ENCODE measurements around the gene CTNNA3.

- TF ChIP-seq CTCF (conservative IDR thresholded peaks at IDR 0.05 in 1 of 2, IDR thresholded peaks at IDR 0.05 in 1 of 2; ENCODE audit: extremely low read depth in 1 of 2, insufficient read depth in 1 of 2, low read depth in 1 of 2, low read length in 2 of 2): no peak
- no peak for TF ChIP-seq EZH2 (IDR thresholded peaks at IDR 0.05; ENCODE audit: borderline replicate concordance, low read length)
Measured at GRCh38 chr10:67151471-67151870, 544.5 kb downstream of the CTNNA3 start.

Data from mammary epithelial cell (primary cell).